MCF 10A (cell line): ENCODE results near the gene ANKRD27. TPM values are rescaled to one million over a fixed set of nuclear protein-coding genes. Genes with fewer than 3 reads are reported as not detected.
A peak's percentile ranks its signal among the peaks of the same experiment; 100 is the strongest.
"Not testable (repeated sequence)": the region's sequence is repeated elsewhere in the genome, so short reads cannot be mapped to it uniquely, and the experiment has no call there.

Source experiments
- BruUV-seq: library from RNA; stranded (reverse); fragments of 400-500 nt; replicated peaks from 2 replicates; lab custom pipeline; 2021; lab: Mats Ljungman, UMichigan
- CTCF ChIA-PET: fragments of 300-600 bp; sonication (Branson Sonifier 250); formaldehyde crosslinking; extraction: SDS; loops from one replicate; lab custom pipeline; 2021; ENCODE audit warnings: antibody characterized with exemption, inconsistent platforms; lab: Yijun Ruan, JAX
- POLR2A ChIA-PET: fragments of 300-600, 350-650 bp; sonication (Branson Sonifier 250); formaldehyde crosslinking; extraction: SDS; loops from one replicate; lab custom pipeline; 2020; ENCODE audit warnings: antibody characterized with exemption, inconsistent platforms; lab: Yijun Ruan, JAX
- DNase-seq: peaks from one replicate; pipeline ENCODE4 v3.0.0-alpha.2; 2018; ENCODE audit not compliant: unreplicated experiment
- H3K27ac Mint-ChIP-seq: one replicate; pipeline ENCODE4 v1.8.0; 2022; ENCODE audit warnings: mild to moderate bottlenecking, low read depth, mixed read lengths; ENCODE audit not compliant: unreplicated experiment
- H3K27me3 Mint-ChIP-seq: one replicate; pipeline ENCODE4 v1.8.0; 2022; ENCODE audit warnings: mixed read lengths; ENCODE audit not compliant: insufficient read depth, unreplicated experiment
- H3K36me3 Mint-ChIP-seq: one replicate; pipeline ENCODE4 v1.8.0; 2022; ENCODE audit warnings: mild to moderate bottlenecking, moderate library complexity, mixed read lengths; ENCODE audit not compliant: insufficient read depth, unreplicated experiment
- H3K4me1 Mint-ChIP-seq: one replicate; pipeline ENCODE4 v1.8.0; 2022; ENCODE audit warnings: mixed read lengths; ENCODE audit not compliant: insufficient read depth, unreplicated experiment
- H3K4me3 Mint-ChIP-seq: one replicate; pipeline ENCODE4 v1.8.0; 2022; ENCODE audit warnings: mild to moderate bottlenecking, moderate library complexity, mixed read lengths; ENCODE audit not compliant: unreplicated experiment
- H3K9me3 Mint-ChIP-seq: one replicate; pipeline ENCODE4 v1.8.0; 2022; ENCODE audit warnings: mixed read lengths; ENCODE audit not compliant: unreplicated experiment
- CTCF ChIP-seq: fragments of 200-600 bp; IDR thresholded peaks from one replicate; pipeline ENCODE4 v1.8.0; 2022; ENCODE audit warnings: antibody characterized with exemption, mild to moderate bottlenecking; ENCODE audit not compliant: unreplicated experiment
- intact Hi-C: fragments of 100-400 bp; cut with micrococcal nuclease; formaldehyde crosslinking; loops from 2 replicates; pipeline ENCODE4 v1.14.1; 2022
- total RNA-seq: library from RNA; stranded (reverse); gene quantifications from 2 replicates; pipeline ENCODE4 v1.2.3, GENCODE V29; 2022

ANKRD27 gene
- total RNA-seq, 1 experiment from 2014 or later: 30.1 TPM

GRCh38 chr19:32709032-32709431 lies 34.1 kb upstream of the ANKRD27 start:
- peaks cover 86% of the 10 kb centered on the region for H3K36me3 Mint-ChIP-seq
- DNase-seq: no peak
- H3K4me1 Mint-ChIP-seq: no peaks in the 10 kb centered on the region
- no peaks in the 10 kb centered on the region for H3K27me3 Mint-ChIP-seq
- H3K4me3 Mint-ChIP-seq: no peak overlapping the region
- CTCF ChIA-PET: no interaction called here
- intact Hi-C loops: no loop called here
- TF ChIP-seq CTCF: no peak
- no peak overlapping the region for H3K27ac Mint-ChIP-seq
- no TSS peak for BruUV-seq
- POLR2A ChIA-PET: no interaction called here
- no peaks in the 10 kb centered on the region for H3K9me3 Mint-ChIP-seq

DNA sequence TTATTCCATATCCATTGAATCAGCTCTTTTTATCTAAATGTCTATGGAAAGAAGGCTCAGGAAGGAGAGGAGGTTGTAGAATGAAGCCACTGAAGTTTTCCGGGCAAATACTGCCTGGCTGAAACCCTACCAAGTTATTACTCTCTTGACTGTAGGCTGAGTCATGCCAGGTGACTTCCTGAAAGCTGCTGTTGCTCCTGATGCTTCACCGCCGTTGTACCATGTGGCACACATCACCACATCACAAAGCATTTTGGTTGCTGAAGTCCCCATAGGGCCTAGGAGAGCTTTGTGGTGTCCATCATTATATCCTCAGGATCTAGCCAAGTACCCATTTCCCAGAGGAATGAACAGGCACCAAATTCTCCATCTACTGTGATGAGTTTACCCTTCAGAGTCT lies 33.5 kb upstream of the ANKRD27 start:
- no peak for TF ChIP-seq CTCF
- CTCF ChIA-PET: interaction anchor here (0.6 kb wide), 1 partner anchor 1614 kb away, joined by 3 read pairs; no protein-coding TSS in a partner anchor

GRCh38 chr19:32704006-32704405 lies 29.0 kb upstream of the ANKRD27 start:
- DNase-seq, POLR2A ChIA-PET, BruUV-seq, H3K27me3 Mint-ChIP-seq, H3K9me3 Mint-ChIP-seq, H3K4me1 Mint-ChIP-seq, CTCF ChIA-PET, H3K27ac Mint-ChIP-seq, H3K4me3 Mint-ChIP-seq, intact Hi-C loops: not testable (repeated sequence)
- peaks cover 73% of the 10 kb centered on the region for H3K36me3 Mint-ChIP-seq

More for the DNA sequence above, 33.5 kb upstream of the ANKRD27 start:
- no peak overlapping the region for H3K4me3 Mint-ChIP-seq
- peaks cover 86% of the 10 kb centered on the region for H3K36me3 Mint-ChIP-seq
- BruUV-seq: no TSS peak
- no peak for DNase-seq
- POLR2A ChIA-PET: no interaction called here
- no peaks in the 10 kb centered on the region for H3K9me3 Mint-ChIP-seq
- intact Hi-C loops: no loop called here
- no peak overlapping the region for H3K27ac Mint-ChIP-seq
- H3K27me3 Mint-ChIP-seq: no peaks in the 10 kb centered on the region
- no peaks in the 10 kb centered on the region for H3K4me1 Mint-ChIP-seq

DNA sequence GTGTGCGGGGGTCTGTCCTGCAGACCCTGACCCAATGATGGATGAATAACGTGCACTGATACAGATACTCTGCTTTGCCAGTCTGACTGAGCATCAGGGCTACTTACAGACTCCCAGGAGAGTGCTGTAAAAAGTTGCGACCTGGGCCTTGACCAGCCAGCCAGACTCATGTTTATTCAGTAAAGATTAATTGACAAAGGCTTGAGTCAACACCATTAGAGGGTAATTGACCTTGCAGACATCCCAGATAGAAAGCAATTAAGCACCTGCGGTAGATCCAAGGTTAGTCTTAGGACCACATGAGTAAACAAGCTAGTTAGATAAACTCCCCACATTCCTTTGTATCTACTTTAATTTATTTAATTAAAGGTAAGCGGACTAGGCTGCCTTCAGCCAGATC lies 27.0 kb upstream of the ANKRD27 start:
- no TSS peak for BruUV-seq

GRCh38 chr19:32700129-32700528 lies 25.1 kb upstream of the ANKRD27 start:
- ChIA-PET POLR2A (interaction anchor here (2.5 kb wide), 1 partner anchor 9 kb away, joined by 13 read pairs; the partner anchor contains the start of gene NUDT19), CTCF (interaction anchor here (1.0 kb wide), 1 partner anchor 22 kb away, joined by 4 read pairs; no protein-coding TSS in a partner anchor)
- H3K27me3 Mint-ChIP-seq, intact Hi-C loops, BruUV-seq, H3K4me3 Mint-ChIP-seq, H3K9me3 Mint-ChIP-seq, H3K27ac Mint-ChIP-seq, DNase-seq: not testable (repeated sequence)
- H3K4me1 Mint-ChIP-seq: peaks cover 13% of the 10 kb centered on the region
- H3K36me3 Mint-ChIP-seq: peaks cover 75% of the 10 kb centered on the region

More for the DNA sequence above, 27.0 kb upstream of the ANKRD27 start:
- no peak overlapping the region for H3K4me3 Mint-ChIP-seq
- no peak for TF ChIP-seq CTCF
- no peak for DNase-seq
- POLR2A ChIA-PET: interaction anchor here (2.5 kb wide), 1 partner anchor 11 kb away, joined by 13 read pairs; the partner anchor contains the start of gene NUDT19
- no peaks in the 10 kb centered on the region for H3K9me3 Mint-ChIP-seq
- peaks cover 83% of the 10 kb centered on the region for H3K36me3 Mint-ChIP-seq
- intact Hi-C loops: no loop called here
- no peaks in the 10 kb centered on the region for H3K27me3 Mint-ChIP-seq
- CTCF ChIA-PET: interaction anchor here (0.6 kb wide), 1 partner anchor 17 kb away, joined by 3 read pairs; no protein-coding TSS in a partner anchor
- H3K4me1 Mint-ChIP-seq: no peaks in the 10 kb centered on the region
- H3K27ac Mint-ChIP-seq: no peak overlapping the region

- H3K27ac Mint-ChIP-seq, H3K27me3 Mint-ChIP-seq, H3K9me3 Mint-ChIP-seq, BruUV-seq, DNase-seq, intact Hi-C loops, H3K4me3 Mint-ChIP-seq: not testable (repeated sequence)
- Mint-ChIP-seq H3K4me1 (peaks cover 26% of the 10 kb centered on the region), H3K36me3 (peaks cover 54% of the 10 kb centered on the region)
- POLR2A ChIA-PET: interaction anchor here (0.7 kb wide), 1 partner anchor 24 kb away, joined by 6 read pairs; no protein-coding TSS in a partner anchor
- CTCF ChIA-PET: interaction anchor here (0.6 to 1.2 kb wide), 3 partner anchors 18 to 1121 kb away, joined by 3 to 5 read pairs (median 3); no protein-coding TSS in a partner anchor
Observed at GRCh38 chr19:32696771-32697170, 21.8 kb upstream of the ANKRD27 start.

- DNase-seq, H3K9me3 Mint-ChIP-seq, BruUV-seq, H3K27me3 Mint-ChIP-seq, intact Hi-C loops, POLR2A ChIA-PET, CTCF ChIA-PET: not testable (repeated sequence)
- Mint-ChIP-seq H3K4me1 (peaks cover 37% of the 10 kb centered on the region), H3K4me3 (peak overlapping the region; percentile 79), H3K36me3 (peaks cover 43% of the 10 kb centered on the region), H3K27ac (peak overlapping the region; percentile 59)
Observed at GRCh38 chr19:32695506-32695905, 20.5 kb upstream of the ANKRD27 start.
